Mucosa of stomach (tissue), 1 donor: Measurements from ENCODE around the gene TNFRSF8.

ENCODE experiments used
- H3K27me3 ChIP-seq: one replicate; pipeline ENCODE4 v1.7.0; 2013; ENCODE audit warnings: mild to moderate bottlenecking, low read length; ENCODE audit not compliant: control insufficient read depth, insufficient read depth
- H3K36me3 ChIP-seq: one replicate; pipeline ENCODE4 v1.7.0; 2013; ENCODE audit warnings: low read length; ENCODE audit not compliant: control insufficient read depth, insufficient read depth
- H3K4me1 ChIP-seq: one replicate; pipeline ENCODE4 v1.7.0; 2013; ENCODE audit warnings: mild to moderate bottlenecking, low read length; ENCODE audit not compliant: control insufficient read depth, insufficient read depth
- H3K4me3 ChIP-seq: one replicate; pipeline ENCODE4 v1.7.0; 2013; ENCODE audit warnings: low read length
- H3K9ac ChIP-seq: one replicate; pipeline ENCODE4 v1.7.0; 2013; ENCODE audit warnings: mild to moderate bottlenecking, low read length, moderate library complexity
- H3K9me3 ChIP-seq: one replicate; pipeline ENCODE4 v1.7.0; 2013; ENCODE audit warnings: mild to moderate bottlenecking, low read length, moderate library complexity; ENCODE audit not compliant: control insufficient read depth
- donor health status: Pancreatic carcinoma.

The TNFRSF8 gene

GRCh38 chr1:12183095-12183794 is 120.1 kb downstream of the TNFRSF8 start:
- H3K9me3 ChIP-seq = no peaks in the 10 kb centered on the region
- H3K4me3 ChIP-seq = no peak overlapping the region
- peaks cover 57% of the 10 kb centered on the region for H3K4me1 ChIP-seq
- H3K27me3 ChIP-seq = no peaks in the 10 kb centered on the region
- H3K9ac ChIP-seq = no peak overlapping the region
- H3K36me3 ChIP-seq = no peaks in the 10 kb centered on the region

DNA sequence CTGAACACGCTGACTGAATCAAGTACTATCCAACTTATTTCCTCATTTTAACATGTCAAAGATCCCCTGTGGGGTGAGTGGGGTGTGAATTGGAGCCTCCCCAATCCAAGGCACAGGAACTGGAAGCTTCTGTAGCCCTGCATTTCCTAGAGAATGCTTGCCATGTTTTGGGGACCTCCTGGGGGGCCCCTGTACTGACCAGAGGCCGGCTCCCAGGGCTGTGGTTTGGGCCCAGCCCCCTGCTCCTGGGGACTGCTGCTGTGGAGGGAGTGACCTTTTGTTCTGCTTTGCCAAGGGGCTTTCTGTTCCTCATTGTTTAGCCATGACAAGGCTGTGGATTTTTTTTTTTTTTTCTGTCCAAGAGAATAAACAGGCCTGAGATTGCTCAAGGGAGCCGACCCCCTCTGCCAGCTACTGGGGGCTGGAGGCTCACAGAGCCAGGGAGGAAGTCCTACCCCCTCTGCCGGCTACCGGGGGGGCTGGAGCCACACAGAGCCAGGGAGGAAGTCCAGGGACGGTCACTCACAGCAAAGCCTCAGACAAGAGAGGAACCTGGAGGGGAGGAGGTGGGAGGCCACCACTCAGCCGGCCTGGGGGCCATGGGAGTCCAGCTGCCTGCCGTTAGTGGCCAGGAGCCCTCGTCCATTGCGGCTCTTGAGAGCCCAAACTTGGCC is 121.0 kb downstream of the TNFRSF8 start:
- H3K4me1 ChIP-seq = peaks cover 62% of the 10 kb centered on the region
- no peaks in the 10 kb centered on the region for H3K9me3 ChIP-seq
- no peaks in the 10 kb centered on the region for H3K36me3 ChIP-seq
- H3K9ac ChIP-seq = peak overlapping the region; percentile 47
- no peak overlapping the region for H3K4me3 ChIP-seq
- H3K27me3 ChIP-seq = no peaks in the 10 kb centered on the region

GRCh38 chr1:12185036-12185917 is 122.2 kb downstream of the TNFRSF8 start:
- Histone ChIP-seq H3K27me3 (no peaks in the 10 kb centered on the region), H3K4me3 (peak overlapping the region; percentile 19), H3K9me3 (no peaks in the 10 kb centered on the region), H3K36me3 (no peaks in the 10 kb centered on the region), H3K4me1 (peaks cover 58% of the 10 kb centered on the region), H3K9ac (peak overlapping the region; percentile 47)

DNA sequence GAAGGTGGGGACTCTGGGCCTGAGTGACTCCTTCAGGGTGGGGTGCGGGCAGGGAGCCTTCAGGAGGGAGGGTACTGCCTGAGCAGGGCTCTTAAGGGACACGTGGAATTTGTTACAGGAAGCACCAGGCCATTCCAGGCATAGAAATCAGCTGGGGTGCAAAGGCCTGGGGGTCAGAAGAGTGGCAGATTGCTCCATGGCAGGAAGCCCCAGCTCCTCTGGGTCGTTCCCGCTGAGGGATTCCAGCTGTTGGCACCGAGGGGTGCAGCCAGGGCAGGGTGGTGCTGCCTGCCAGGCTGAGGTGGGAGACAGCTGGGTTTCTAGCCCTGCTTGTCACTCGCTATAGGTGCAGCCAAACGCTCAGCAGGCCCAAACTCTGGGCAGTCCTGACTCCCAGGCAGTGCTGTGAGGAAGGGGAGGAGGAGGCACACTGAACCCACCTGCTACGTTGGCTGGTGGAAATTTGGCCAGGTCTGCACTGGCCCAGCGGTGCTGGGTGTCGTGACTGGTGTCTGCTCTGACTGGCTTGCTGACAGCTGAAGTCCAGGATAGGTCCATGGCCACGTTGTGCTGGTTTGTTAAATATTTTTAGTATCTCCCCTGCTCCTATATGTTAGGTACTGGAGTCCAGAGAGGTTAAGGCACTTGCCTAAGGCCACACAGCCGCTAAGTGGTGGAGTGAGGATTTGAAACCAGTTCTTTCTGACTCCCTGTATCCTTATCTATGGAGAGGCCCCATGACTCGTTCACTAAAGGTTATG is 123.0 kb downstream of the TNFRSF8 start:
- H3K9me3 ChIP-seq = no peaks in the 10 kb centered on the region
- peak overlapping the region; percentile 47 for H3K9ac ChIP-seq
- peaks cover 5% of the 10 kb centered on the region for H3K36me3 ChIP-seq
- no peaks in the 10 kb centered on the region for H3K27me3 ChIP-seq
- peak overlapping the region; percentile 19 for H3K4me3 ChIP-seq
- H3K4me1 ChIP-seq = peaks cover 58% of the 10 kb centered on the region

- Histone ChIP-seq H3K9ac (no peak overlapping the region), H3K27me3 (no peaks in the 10 kb centered on the region), H3K4me3 (no peak overlapping the region), H3K9me3 (no peaks in the 10 kb centered on the region), H3K36me3 (peaks cover 5% of the 10 kb centered on the region), H3K4me1 (peaks cover 58% of the 10 kb centered on the region)
Observed at GRCh38 chr1:12186679-12186985, 123.5 kb downstream of the TNFRSF8 start.

GRCh38 chr1:12188115-12188514 is 125.0 kb downstream of the TNFRSF8 start:
- Histone ChIP-seq H3K9ac (no peak overlapping the region), H3K36me3 (peaks cover 5% of the 10 kb centered on the region), H3K4me3 (no peak overlapping the region), H3K9me3 (no peaks in the 10 kb centered on the region), H3K4me1 (peaks cover 54% of the 10 kb centered on the region), H3K27me3 (no peaks in the 10 kb centered on the region)

GRCh38 chr1:12188657-12189327 is 125.7 kb downstream of the TNFRSF8 start:
- peaks cover 5% of the 10 kb centered on the region for H3K36me3 ChIP-seq

GRCh38 chr1:12189328-12189682 is 126.2 kb downstream of the TNFRSF8 start:
- peaks cover 5% of the 10 kb centered on the region for H3K36me3 ChIP-seq
- H3K9me3 ChIP-seq = no peaks in the 10 kb centered on the region
- H3K4me3 ChIP-seq = no peak overlapping the region
- H3K27me3 ChIP-seq = no peaks in the 10 kb centered on the region
- peaks cover 55% of the 10 kb centered on the region for H3K4me1 ChIP-seq
- H3K9ac ChIP-seq = no peak overlapping the region

More at GRCh38 chr1:12188657-12189327, 125.7 kb downstream of the TNFRSF8 start:
- Histone ChIP-seq H3K4me1 (peaks cover 56% of the 10 kb centered on the region), H3K9ac (no peak overlapping the region), H3K27me3 (no peaks in the 10 kb centered on the region), H3K9me3 (no peaks in the 10 kb centered on the region), H3K4me3 (no peak overlapping the region)

DNA sequence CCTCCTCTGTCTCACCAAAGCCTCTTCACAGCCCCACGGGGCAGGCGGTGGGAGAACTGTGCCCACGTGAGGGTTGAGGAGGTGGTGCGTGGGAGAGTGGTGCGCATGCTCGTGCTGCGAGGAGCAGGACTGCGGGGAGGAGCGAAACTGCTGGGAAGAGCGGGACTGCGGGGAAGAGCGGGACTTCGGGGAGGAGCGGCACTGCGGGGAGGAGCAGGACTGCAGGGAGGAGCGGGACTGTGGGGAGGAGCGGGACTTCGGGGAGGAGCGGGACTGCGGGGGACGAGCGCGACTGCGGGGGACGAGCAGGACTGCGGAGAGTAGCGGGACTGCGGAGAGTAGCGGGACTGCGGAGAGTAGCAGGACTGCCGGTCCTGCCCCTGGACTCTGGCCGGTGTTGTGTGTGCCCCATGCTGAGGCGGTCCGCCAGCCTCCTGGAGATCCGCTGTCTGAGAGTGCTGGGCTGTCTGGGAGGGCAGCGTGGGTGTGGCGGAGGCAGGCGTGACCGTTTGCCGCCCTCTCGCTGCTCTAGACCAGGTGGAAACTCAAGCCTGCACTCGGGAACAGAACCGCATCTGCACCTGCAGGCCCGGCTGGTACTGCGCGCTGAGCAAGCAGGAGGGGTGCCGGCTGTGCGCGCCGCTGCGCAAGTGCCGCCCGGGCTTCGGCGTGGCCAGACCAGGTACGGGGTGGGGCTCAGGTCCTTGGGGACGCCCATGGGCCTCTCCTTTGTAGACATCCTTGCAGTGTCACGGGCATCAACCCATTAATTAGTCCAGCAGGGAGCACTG is 128.3 kb downstream of the TNFRSF8 start:
- H3K9ac ChIP-seq = no peak overlapping the region
- H3K4me3 ChIP-seq = no peak overlapping the region
- peaks cover 34% of the 10 kb centered on the region for H3K4me1 ChIP-seq
- H3K9me3 ChIP-seq = no peaks in the 10 kb centered on the region
- peaks cover 5% of the 10 kb centered on the region for H3K36me3 ChIP-seq
- H3K27me3 ChIP-seq = no peaks in the 10 kb centered on the region
